Measurements from ENCODE around the gene PCDH15.

DNA sequence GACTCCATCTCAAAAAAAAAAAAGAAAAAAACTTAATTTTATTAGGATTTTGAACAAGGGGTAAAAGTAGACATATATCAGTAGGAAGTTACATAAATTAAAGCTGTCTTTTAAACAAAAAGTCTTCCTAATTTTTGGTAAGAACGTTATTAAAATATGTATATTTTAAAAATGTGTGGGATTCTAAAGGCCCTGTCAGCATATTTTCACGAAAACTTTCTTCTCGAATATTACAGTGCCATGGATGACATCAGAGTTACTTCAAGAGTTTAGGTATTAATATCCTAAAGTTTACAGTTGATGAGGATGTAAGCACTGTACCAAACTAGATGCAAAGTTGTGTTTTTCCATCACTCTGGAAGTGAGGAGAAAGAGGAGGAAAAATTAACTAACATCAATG lies 820.8 kb downstream of the PCDH15 start:
- TF ChIP-seq POLR2A (IDR thresholded peaks at IDR 0.05), result no peak
- TF ChIP-seq, protein P1, sequence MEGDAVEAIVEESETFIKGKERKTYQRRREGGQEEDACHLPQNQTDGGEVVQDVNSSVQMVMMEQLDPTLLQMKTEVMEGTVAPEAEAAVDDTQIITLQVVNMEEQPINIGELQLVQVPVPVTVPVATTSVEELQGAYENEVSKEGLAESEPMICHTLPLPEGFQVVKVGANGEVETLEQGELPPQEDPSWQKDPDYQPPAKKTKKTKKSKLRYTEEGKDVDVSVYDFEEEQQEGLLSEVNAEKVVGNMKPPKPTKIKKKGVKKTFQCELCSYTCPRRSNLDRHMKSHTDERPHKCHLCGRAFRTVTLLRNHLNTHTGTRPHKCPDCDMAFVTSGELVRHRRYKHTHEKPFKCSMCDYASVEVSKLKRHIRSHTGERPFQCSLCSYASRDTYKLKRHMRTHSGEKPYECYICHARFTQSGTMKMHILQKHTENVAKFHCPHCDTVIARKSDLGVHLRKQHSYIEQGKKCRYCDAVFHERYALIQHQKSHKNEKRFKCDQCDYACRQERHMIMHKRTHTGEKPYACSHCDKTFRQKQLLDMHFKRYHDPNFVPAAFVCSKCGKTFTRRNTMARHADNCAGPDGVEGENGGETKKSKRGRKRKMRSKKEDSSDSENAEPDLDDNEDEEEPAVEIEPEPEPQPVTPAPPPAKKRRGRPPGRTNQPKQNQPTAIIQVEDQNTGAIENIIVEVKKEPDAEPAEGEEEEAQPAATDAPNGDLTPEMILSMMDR (IDR thresholded peaks at IDR 0.05), result no peak
